HL-60 (cell line): ENCODE data around the gene ARSK.

Source experiments
- DNase-seq, 2 experiments: peaks; one replicate each; pipeline ENCODE4 v3.0.0-alpha.2; 2010 to 2020; ENCODE audit warnings: low read depth in 1 of 2, low spot score in 1 of 2
- H3K27ac ChIP-seq: fragments of 250-450 bp; sonication (Bioruptor Pico); replicated peaks from 2 replicates; pipeline ENCODE4 v1.5.1; 2020; ENCODE audit warnings: mild to moderate bottlenecking, moderate library complexity
- H3K27me3 ChIP-seq: fragments of 250-450 bp; sonication (Bioruptor Pico); 2 replicates; pipeline ENCODE4 v1.5.1; 2021; ENCODE audit warnings: mild to moderate bottlenecking, moderate library complexity; ENCODE audit not compliant: insufficient read depth, poor library complexity, severe bottlenecking
- H3K4me3 ChIP-seq: replicated peaks from 2 replicates; pipeline ENCODE4 v1.5.1; 2011; ENCODE audit warnings: mild to moderate bottlenecking, control low read depth, low read length; ENCODE audit not compliant: insufficient read depth
- GABPA ChIP-seq: IDR thresholded peaks from 2 replicates; pipeline ENCODE4 v1.6.1; 2012; ENCODE audit warnings: low read depth
- POLR2AphosphoS5 ChIP-seq: IDR thresholded peaks from 2 replicates; pipeline ENCODE4 v1.6.1; 2012; ENCODE audit warnings: low read depth
- SPI1 ChIP-seq: IDR thresholded peaks from 2 replicates; pipeline ENCODE4 v1.6.1; 2012; ENCODE audit warnings: low read depth, mild to moderate bottlenecking, borderline replicate concordance
- TF ChIP-seq, protein P1 (sequence below): IDR thresholded peaks from one replicate; pipeline ENCODE4 v1.5.1; 2011; ENCODE audit warnings: low read length, control low read depth, inconsistent platforms; ENCODE audit not compliant: insufficient read depth
- TF ChIP-seq, protein P2 (sequence below): IDR thresholded peaks from 2 replicates; pipeline ENCODE4 v1.6.1; 2012; ENCODE audit warnings: low read depth; ENCODE audit not compliant: insufficient replicate concordance

ARSK gene

DNA sequence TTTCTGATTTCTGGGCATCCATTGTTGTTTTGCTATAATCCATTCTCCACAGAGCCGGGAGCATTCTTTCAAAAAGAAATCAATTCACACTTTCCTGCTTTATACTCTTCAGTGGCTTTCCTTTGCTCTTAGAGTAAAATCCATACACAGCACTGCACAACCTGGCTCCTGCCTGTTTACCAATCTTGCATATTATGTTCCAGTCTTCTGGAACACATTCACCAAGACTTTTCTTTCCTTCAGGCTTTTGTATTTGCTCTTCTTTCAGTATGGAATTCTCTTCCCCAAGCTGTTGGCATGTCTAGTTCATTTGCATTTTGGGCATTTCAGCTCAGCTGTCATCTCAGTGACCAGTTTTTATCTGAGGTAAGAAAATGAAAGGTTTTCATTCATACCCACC, 97.9 kb downstream of the ARSK start:
- no peak for TF ChIP-seq POLR2AphosphoS5
- TF ChIP-seq, protein P1, sequence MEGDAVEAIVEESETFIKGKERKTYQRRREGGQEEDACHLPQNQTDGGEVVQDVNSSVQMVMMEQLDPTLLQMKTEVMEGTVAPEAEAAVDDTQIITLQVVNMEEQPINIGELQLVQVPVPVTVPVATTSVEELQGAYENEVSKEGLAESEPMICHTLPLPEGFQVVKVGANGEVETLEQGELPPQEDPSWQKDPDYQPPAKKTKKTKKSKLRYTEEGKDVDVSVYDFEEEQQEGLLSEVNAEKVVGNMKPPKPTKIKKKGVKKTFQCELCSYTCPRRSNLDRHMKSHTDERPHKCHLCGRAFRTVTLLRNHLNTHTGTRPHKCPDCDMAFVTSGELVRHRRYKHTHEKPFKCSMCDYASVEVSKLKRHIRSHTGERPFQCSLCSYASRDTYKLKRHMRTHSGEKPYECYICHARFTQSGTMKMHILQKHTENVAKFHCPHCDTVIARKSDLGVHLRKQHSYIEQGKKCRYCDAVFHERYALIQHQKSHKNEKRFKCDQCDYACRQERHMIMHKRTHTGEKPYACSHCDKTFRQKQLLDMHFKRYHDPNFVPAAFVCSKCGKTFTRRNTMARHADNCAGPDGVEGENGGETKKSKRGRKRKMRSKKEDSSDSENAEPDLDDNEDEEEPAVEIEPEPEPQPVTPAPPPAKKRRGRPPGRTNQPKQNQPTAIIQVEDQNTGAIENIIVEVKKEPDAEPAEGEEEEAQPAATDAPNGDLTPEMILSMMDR: no peak
- TF ChIP-seq GABPA: no peak
- TF ChIP-seq, protein P2, sequence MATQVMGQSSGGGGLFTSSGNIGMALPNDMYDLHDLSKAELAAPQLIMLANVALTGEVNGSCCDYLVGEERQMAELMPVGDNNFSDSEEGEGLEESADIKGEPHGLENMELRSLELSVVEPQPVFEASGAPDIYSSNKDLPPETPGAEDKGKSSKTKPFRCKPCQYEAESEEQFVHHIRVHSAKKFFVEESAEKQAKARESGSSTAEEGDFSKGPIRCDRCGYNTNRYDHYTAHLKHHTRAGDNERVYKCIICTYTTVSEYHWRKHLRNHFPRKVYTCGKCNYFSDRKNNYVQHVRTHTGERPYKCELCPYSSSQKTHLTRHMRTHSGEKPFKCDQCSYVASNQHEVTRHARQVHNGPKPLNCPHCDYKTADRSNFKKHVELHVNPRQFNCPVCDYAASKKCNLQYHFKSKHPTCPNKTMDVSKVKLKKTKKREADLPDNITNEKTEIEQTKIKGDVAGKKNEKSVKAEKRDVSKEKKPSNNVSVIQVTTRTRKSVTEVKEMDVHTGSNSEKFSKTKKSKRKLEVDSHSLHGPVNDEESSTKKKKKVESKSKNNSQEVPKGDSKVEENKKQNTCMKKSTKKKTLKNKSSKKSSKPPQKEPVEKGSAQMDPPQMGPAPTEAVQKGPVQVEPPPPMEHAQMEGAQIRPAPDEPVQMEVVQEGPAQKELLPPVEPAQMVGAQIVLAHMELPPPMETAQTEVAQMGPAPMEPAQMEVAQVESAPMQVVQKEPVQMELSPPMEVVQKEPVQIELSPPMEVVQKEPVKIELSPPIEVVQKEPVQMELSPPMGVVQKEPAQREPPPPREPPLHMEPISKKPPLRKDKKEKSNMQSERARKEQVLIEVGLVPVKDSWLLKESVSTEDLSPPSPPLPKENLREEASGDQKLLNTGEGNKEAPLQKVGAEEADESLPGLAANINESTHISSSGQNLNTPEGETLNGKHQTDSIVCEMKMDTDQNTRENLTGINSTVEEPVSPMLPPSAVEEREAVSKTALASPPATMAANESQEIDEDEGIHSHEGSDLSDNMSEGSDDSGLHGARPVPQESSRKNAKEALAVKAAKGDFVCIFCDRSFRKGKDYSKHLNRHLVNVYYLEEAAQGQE: no peak
- no peak for TF ChIP-seq SPI1
- H3K27me3 ChIP-seq: no peaks in the 10 kb centered on the region
- DNase-seq: no peak
- H3K4me3 ChIP-seq: no peak overlapping the region
- H3K27ac ChIP-seq: no peak overlapping the region

DNA sequence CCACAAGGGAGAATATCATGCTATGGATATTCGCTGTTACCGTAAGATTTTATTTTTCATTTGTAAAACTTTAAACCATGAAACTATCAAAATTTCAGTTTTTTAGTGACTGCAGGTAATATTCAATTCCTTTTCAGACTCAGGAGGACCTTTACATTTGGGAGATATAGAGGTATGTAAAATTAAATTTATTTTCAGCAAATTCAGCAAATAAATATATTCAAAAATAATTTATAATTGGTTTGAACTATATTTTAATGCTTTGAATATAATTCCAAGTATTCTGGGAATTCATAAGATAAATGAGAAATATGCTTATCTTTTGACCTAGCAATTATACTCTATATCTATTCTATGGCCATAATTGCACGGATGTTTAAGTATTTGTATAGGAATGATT, 99.3 kb downstream of the ARSK start:
- no peak for DNase-seq
- no peak overlapping the region for H3K4me3 ChIP-seq
- H3K27me3 ChIP-seq: no peaks in the 10 kb centered on the region
- H3K27ac ChIP-seq: no peak overlapping the region
- TF ChIP-seq SPI1 (no peak), POLR2AphosphoS5 (no peak), GABPA (no peak)
- TF ChIP-seq, protein P1: no peak
- TF ChIP-seq, protein P2: no peak
